OCI-M1 (cell line): ENCODE results near the gene PFKFB3.

Source experiments
- DNase-seq: peaks from one replicate; lab custom pipeline; 2025; lab: John Stamatoyannopoulos, UW

The PFKFB3 gene

GRCh38 chr10:6300784-6301460 lies 98.2 kb downstream of the PFKFB3 start:
- no peak for DNase-seq

- DNase-seq, result no peak
Observed at GRCh38 chr10:6301488-6302075, 98.8 kb downstream of the PFKFB3 start.
